DMS53 (cell line): ENCODE data around the gene CDH13.

Experiments used
- DNase-seq: peaks from one replicate; lab custom pipeline; 2025; lab: John Stamatoyannopoulos, UW

CDH13 gene

DNA sequence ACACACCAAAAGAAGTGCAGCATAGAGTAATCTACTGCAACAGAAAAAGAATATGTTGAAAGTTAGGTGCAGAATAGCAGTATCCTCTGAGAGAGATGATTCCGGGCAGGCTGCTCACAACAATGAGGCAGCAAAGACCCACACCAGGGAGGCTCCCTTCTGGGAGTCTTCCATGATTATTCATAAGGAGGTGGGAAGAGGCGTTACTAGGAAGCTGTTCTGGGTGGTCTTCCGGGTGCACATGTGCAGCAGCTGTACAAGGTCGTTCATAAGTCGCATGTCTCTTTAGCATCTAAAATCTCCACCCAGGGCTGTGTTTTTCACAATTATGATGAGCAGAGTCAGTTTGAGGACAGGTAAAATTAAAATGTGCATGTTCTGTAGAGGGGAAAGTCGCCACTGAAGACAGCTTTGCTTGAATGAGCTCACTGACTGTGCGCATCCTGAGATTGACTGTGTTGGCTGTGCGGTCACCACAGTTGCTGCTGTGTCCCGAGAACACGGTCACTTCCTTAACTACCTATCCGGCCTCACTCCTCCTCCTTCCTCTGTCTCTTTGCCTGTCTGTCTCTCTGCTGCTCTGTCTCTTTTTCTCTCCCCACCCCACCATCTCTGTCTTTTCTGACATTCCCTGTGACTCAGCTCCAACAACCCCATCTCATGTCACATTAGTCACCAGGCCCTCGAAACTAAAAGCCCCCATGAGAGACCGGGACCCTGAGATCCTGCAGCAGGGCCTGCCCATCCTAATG, 1055.5 kb downstream of the CDH13 start:
- no peak for DNase-seq

DNA sequence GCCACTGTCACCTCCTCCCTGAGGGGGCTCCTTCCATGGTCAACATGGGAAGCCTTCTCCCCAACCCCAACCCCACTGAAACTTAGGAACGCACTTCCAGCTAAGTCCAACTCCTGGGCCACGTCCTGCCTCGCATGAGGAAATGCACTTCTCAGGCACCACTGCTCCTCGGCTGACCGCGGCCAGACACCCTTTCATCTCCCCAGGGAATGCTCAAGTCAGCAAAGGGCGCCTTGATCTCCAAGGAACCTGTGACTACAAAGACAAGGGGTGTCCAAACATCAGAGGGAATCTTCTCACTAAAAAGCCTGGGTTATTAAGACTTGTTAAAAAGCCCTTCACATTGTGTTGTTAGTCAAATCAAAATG, 1056.1 kb downstream of the CDH13 start:
- no peak for DNase-seq

DNA sequence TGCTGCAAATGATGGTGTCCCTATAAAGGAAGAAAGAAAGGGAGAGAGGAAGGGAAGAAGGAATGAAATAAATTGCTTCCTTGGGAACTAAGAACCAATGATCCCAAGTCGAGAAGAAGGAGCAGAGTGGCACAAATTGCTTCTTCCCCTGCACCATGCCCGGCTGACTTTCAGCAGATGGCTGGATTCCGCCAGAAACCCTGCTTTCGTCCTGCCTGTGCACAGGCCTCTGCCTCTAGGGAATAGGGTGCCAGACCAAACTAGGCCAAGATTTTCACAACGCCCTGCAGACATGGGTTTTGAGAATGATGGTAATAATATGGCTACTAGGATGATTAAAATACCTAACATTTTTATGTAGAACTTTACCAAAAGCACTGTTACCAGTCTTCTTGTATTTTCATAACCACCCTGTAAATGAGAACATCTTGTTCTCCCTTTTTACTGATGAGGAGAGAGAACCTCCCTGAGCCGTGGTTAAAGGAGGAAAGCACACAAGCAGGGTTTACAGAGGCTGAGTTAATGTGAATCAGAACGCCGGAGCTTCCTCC, 1058.9 kb downstream of the CDH13 start:
- no peak for DNase-seq

- DNase-seq = no peak
Observed at GRCh38 chr16:83686726-83687125, 1060.0 kb downstream of the CDH13 start.

DNA sequence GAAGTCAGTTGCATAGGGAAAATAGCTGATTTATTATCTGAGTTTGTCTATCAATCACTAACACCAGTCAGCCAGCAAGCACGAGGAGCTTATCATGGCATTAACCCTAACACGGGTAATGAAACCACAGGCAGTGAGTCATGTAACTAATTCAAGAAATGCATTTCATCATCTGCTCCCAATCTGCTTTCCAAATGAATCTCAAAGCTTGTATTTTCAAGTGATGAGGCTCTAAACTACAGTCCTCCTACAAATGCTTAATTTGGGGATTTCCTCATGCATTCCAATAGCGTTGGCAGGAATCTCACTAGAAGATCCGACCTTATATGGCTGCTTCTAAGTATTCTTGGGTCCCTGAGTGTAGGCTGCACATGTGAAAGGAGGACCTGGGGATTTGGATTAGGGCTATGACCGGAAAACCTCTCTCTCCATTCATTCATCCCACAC, 1062.6 kb downstream of the CDH13 start:
- DNase-seq = no peak

DNA sequence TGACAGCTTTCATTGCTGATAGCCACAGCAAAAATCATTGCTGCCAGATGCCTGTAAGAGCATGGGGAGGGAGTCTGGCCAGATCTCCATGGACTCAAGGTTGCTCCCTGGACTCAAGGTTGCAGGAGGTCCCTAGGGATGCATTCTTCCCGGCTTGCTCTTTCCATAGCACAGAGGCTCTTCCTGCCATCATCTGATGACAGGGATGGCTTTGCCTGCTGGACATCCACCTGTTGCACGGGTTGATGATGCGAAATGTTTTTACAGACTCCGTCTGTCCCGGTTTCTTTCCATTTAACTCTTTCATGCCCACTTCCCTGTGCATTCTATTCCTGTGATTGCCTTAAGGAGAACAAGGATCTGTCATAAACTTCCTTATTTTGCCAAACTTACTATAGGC, 1065.5 kb downstream of the CDH13 start:
- no peak for DNase-seq

- DNase-seq = no peak
Observed at GRCh38 chr16:83698964-83699363, 1072.2 kb downstream of the CDH13 start.

GRCh38 chr16:83699817-83700216, 1073.0 kb downstream of the CDH13 start:
- no peak for DNase-seq

DNA sequence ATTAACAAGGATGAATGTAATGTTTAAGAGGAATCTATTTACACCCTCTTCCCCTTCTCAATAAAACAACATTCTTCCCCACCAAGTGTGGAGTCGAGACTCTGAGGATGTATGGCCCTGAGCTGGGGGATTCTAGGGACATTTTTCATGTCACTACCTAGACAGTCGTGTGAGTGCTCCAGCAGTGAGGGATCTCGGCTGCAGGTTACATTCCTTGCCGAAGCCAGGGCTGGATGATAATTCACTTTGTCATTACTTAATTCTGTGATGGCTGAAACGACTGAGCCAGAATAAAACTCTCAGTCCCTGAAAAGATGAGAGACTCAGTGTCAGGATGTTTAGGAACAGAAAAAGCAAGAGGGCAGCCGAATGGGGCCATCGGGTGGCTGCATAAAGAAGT, 1074.1 kb downstream of the CDH13 start:
- no peak for DNase-seq

DNA sequence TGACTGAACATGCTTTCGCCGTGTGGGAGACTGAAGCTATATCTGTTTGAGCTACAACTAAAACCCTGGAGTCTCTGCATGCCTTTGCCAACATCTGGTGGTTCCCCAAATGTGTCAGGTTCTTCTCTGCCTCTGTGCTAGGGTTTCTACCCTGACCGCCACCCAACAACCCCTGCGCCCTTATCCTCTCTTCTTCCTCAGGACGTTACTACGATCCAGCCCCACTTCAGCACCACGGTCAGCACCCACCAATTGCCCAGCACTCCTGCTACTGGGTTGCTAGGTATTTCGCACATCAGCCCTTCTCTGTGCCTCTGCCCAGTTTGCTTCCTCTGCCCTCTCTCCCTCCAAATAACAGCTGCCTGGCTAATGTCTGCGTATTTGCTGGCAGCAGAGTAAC, 1074.7 kb downstream of the CDH13 start:
- DNase-seq = peak; percentile 11

- no peak for DNase-seq
Observed at GRCh38 chr16:83704656-83705055, 1077.9 kb downstream of the CDH13 start.

DNA sequence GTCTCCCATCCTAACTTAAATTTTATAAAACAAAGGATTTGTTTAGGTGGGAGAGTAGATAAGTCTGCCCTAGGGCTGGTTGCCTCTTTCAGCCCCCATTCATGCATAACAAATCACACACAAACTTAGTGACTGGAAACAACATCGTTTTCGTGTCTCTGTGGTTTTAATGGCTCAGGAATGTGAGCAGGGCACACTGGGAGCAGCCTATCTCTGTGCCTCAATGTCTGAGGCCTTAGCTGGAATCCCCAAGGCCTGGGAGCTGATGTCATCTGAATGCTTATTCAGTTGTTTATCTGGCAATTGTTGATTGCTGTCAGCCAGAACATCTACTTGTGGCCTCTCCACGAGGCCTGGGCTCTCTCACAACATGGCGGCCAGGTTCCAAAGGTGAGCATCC, 1079.1 kb downstream of the CDH13 start:
- no peak for DNase-seq

GRCh38 chr16:83706394-83706793, 1079.6 kb downstream of the CDH13 start:
- no peak for DNase-seq

GRCh38 chr16:83711069-83711468, 1084.3 kb downstream of the CDH13 start:
- DNase-seq = no peak

- peak; percentile 38 for DNase-seq
Observed at GRCh38 chr16:83713597-83713996, 1086.8 kb downstream of the CDH13 start.

- no peak for DNase-seq
Observed at GRCh38 chr16:83714286-83714685, 1087.5 kb downstream of the CDH13 start.

DNA sequence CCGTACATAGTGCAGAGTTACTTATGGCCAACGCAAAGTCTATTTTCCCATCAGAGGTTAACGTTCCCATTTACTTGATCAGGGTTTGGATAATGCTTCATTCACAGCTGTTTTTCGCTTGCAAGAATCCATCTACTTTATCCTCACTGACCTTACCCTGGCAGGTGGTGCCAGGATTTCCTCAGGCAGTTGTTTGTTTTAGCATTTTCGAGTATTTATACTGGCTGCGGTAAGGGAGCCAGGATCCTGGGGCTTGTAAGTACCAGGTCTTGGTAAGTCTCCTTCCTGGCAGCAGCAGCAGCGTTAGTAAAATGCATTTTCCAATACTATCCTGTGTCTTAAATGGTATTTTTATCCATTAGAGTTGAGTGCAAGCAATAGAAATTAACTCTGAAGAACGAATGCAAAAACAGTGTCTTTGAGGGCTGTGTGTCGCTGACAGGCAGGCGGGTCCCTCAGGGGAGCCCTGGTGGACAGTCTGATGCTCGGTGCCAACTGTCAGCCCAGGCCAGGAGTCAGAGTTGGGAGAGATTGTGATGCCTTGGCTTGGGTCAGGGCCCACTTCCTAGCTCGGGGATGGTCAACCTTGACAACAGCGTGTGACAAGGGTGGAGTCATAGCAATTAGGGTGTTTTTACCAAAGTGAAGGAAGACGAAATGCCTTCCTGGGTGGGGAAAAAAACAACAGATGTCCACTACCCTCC, 1088.6 kb downstream of the CDH13 start:
- DNase-seq = peak; percentile 88

DNA sequence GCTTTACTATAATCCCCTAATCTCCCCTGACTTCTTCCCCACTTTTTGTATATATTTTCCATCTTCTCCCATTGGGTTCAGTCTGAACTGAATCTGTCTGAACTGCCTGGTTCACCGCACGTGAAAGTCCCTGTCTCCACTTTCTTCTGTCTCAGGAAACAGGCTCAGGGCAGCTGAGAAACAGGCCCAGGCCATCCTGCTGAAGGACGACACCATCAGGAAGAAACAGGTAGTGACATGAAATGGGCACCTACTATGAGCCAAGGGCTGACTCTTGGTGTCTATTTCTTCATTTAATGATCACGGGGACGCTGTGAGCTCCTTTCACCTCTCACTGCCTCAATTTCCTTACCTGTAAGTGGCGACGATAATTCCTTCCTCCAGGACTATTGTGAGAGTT, 1090.5 kb downstream of the CDH13 start:
- DNase-seq = peak; percentile 15

GRCh38 chr16:83717814-83718213, 1091.0 kb downstream of the CDH13 start:
- no peak for DNase-seq

DNA sequence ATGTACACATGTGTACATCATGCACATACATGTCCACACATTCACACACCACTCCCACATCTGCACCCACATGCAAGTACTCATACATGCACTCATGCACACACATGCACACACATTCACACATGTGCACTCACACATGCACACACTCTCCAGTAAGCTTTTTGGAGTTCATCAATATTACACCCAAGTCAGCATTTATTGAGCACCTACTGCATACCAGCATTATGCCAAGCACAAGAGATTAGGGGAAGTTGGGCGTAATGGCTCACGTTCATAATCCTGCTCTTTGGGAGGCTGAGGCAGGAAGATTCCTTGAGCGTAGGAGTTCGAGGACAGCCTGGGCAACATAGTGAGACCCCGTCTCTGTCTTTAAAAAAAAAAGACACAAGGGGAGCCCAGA, 1093.4 kb downstream of the CDH13 start:
- no peak for DNase-seq

GRCh38 chr16:83720981-83721380, 1094.2 kb downstream of the CDH13 start:
- DNase-seq = no peak

DNA sequence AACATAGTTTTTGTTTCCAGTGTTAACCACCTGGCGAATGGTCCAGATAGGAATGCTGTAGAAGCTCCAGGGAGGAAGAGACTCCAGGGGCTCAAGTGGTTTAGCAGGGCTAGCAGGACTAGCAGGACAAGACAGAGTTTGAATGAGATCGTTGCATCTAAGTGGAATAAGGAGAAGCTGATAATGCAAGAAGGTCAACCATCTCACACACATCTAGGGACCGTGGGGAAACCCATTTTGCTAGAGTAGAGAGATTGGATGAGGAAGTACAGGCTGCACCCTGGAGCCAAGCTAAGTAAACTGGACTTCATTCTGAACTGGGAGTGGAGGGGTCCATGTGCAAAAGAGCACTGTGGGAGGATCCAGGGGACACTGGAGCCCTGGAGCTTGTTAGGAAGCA, 1094.9 kb downstream of the CDH13 start:
- no peak for DNase-seq

DNA sequence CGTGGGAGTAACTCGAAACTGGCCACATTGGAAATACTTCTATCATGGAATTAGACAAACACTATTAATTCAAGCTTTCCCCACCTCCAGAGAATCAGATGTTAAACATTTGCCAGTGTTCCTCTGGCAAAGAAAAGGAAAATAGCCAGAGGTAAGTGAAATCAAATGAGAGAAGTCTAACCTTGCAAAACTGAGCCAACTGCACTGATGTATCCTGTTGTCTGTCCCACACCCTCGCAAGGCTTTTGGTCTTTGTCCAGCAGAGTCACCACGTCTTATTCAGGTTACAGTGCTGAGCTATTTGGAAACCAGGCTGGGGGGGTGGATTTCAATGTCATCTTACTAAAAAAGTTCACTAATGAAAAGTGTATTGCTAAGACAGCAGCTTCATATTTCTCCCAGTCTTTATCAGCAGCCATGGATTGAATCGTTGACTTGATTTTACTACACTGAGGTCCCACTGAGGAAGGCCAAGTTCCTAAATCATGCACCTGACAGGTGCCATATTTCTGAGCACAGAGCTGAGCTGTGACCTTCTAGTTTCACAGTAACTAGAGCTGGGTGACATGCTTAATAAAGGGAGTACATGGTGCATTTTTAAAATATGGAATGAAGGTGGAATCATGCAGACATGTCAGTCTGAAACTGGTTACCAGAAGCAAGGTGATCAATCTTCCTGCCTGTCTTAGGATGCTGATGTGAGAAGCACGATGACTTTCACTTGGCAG, 1095.9 kb downstream of the CDH13 start:
- no peak for DNase-seq
